GM12878 (cell line): Measurements from ENCODE around the gene MST1. TPM values are rescaled to one million over a fixed set of nuclear protein-coding genes. Genes with fewer than 3 reads are reported as not detected.

Experiments
- ATAC-seq: fragments of 200-7000 bp; cut with Tn5 transposase; 3 replicates; pipeline ENCODE4 v1.9.1; 2020; ENCODE audit warnings: mild to moderate bottlenecking, moderate library complexity
- BruUV-seq: library from RNA; stranded (reverse); fragments of 400-500 nt; replicated peaks from 2 replicates; lab custom pipeline; 2021; lab: Mats Ljungman, UMichigan
- CTCF ChIA-PET: fragments of 300-600 bp; sonication (Branson Sonifier 250); formaldehyde crosslinking; extraction: SDS; loops from one replicate; lab custom pipeline; 2021; ENCODE audit warnings: inconsistent platforms; lab: Yijun Ruan, JAX
- POLR2A ChIA-PET: fragments of 350-600 bp; formaldehyde crosslinking; extraction: SDS; loops from one replicate; lab custom pipeline; 2021; ENCODE audit warnings: inconsistent platforms; lab: Charles Lee
- RAD21 ChIA-PET: fragments of 300-600 bp; sonication (Branson Sonifier 250); formaldehyde crosslinking; loops from one replicate; lab custom pipeline; 2023; ENCODE audit warnings: antibody characterized with exemption; ENCODE audit not compliant: unreplicated experiment; lab: Charles Lee
- SMC1A ChIA-PET: fragments of 300-600 bp; sonication (Branson Sonifier 250); formaldehyde crosslinking; loops from one replicate; lab custom pipeline; 2023; ENCODE audit not compliant: unreplicated experiment, uncharacterized antibody; lab: Charles Lee
- DNase-seq: peaks from one replicate; pipeline ENCODE4 v3.0.0-alpha.2; 2011; ENCODE audit warnings: low read depth, low spot score
- FAIRE-seq: peaks from 3 replicates; lab custom pipeline; 2011; peaks lifted over from hg19 to GRCh38; lab: Jason Lieb, UNC
- H2AFZ ChIP-seq: 2 replicates; pipeline ENCODE4 v1.6.0; 2011; ENCODE audit warnings: low read depth, low read length, control low read depth; ENCODE audit not compliant: control insufficient read depth
- H3K27ac ChIP-seq: 2 replicates; pipeline ENCODE4 v1.5.1; 2011; ENCODE audit warnings: control low read depth; ENCODE audit not compliant: control insufficient read depth, insufficient read depth
- H3K27me3 ChIP-seq, 2 experiments: replicated peaks in 1 of 2; 2 replicates each; pipeline versions ENCODE4 v1.6.0 to v1.6.1; 2011; ENCODE audit warnings: low read length in 1 of 2; ENCODE audit not compliant: control insufficient read depth in 2 of 2, insufficient read depth in 2 of 2
- H3K36me3 ChIP-seq, 2 experiments: 2 replicates each; pipeline ENCODE4 v1.5.1; 2011; ENCODE audit warnings: low read length in 1 of 2; ENCODE audit not compliant: control insufficient read depth in 2 of 2, insufficient read depth in 2 of 2
- H3K4me1 ChIP-seq: 2 replicates; pipeline ENCODE4 v1.6.1; 2011; ENCODE audit warnings: mild to moderate bottlenecking, low read length, moderate library complexity, mixed read lengths; ENCODE audit not compliant: control insufficient read depth, insufficient read depth
- H3K4me2 ChIP-seq: 2 replicates; pipeline ENCODE4 v1.6.0; 2011; ENCODE audit warnings: control low read depth; ENCODE audit not compliant: control insufficient read depth, insufficient read depth
- H3K4me3 ChIP-seq: fragments of 200-600 bp; sonication (generic); 2 replicates; pipeline ENCODE4 v1.5.1; 2016
- H3K79me2 ChIP-seq: 2 replicates; pipeline ENCODE4 v1.6.0; 2011; ENCODE audit warnings: low read length; ENCODE audit not compliant: control insufficient read depth, insufficient read depth
- H3K9ac ChIP-seq: 2 replicates; pipeline ENCODE4 v1.8.0; 2011; ENCODE audit warnings: low read length, control low read depth, mixed read lengths; ENCODE audit not compliant: control insufficient read depth, insufficient read depth
- H3K9me3 ChIP-seq: replicated peaks from 3 replicates; pipeline ENCODE4 v1.5.1; 2011; ENCODE audit warnings: mild to moderate bottlenecking, low read length; ENCODE audit not compliant: control insufficient read depth, insufficient read depth
- H4K20me1 ChIP-seq: 2 replicates; pipeline ENCODE4 v1.6.0; 2011; ENCODE audit not compliant: control insufficient read depth, insufficient read depth
- BHLHE40 ChIP-seq, 2 experiments: fragments of 450-650 bp in 1 of 2; IDR thresholded peaks; 2 replicates each; pipeline ENCODE4 v1.6.1; 2011 to 2017; ENCODE audit warnings: low read depth in 2 of 2, borderline replicate concordance in 1 of 2, improper control_type of control experiment in 1 of 2, low read length in 1 of 2, mild to moderate bottlenecking in 1 of 2
- CUX1 ChIP-seq: IDR thresholded peaks from 2 replicates; pipeline ENCODE4 v1.6.1; 2012; ENCODE audit warnings: improper control_type of control experiment, low read depth, low read length; ENCODE audit not compliant: insufficient replicate concordance
- EP300 ChIP-seq, 2 experiments: fragments of 150-350 bp in 1 of 2; IDR thresholded peaks; 2 replicates each; pipeline ENCODE4 v1.6.1; 2011 to 2012; ENCODE audit warnings: low read depth in 2 of 2, low read length in 2 of 2, borderline replicate concordance in 1 of 2, improper control_type of control experiment in 1 of 2, inconsistent platforms in 1 of 2; ENCODE audit not compliant: control insufficient read depth in 1 of 2
- ETV6 ChIP-seq, 2 experiments: fragments of 450-650 bp in 1 of 2; IDR thresholded peaks in 1 of 2; conservative IDR thresholded peaks in 1 of 2; 2 replicates each; pipeline ENCODE4 v1.6.1; 2014; ENCODE audit warnings: antibody characterized with exemption in 1 of 2, borderline replicate concordance in 1 of 2, low read depth in 1 of 2, mild to moderate bottlenecking in 1 of 2, moderate library complexity in 1 of 2
- FOS ChIP-seq: IDR thresholded peaks from 3 replicates; pipeline ENCODE4 v1.6.1; 2011; ENCODE audit warnings: borderline replicate concordance; ENCODE audit not compliant: insufficient read length; ENCODE audit errors: extremely low read depth
- IKZF2 ChIP-seq, 2 experiments: fragments of 450-650 bp; IDR thresholded peaks; 2 replicates each; pipeline ENCODE4 v1.6.1; 2017; ENCODE audit warnings: mild to moderate bottlenecking in 2 of 2, moderate library complexity in 2 of 2
- MEF2A ChIP-seq: IDR thresholded peaks from 2 replicates; pipeline ENCODE4 v1.6.1; 2011; ENCODE audit warnings: low read depth, mild to moderate bottlenecking, low read length, moderate library complexity; ENCODE audit not compliant: insufficient read depth
- RFX5 ChIP-seq: IDR thresholded peaks from 2 replicates; pipeline ENCODE4 v1.6.1; 2011; ENCODE audit warnings: low read depth, low read length, improper control_type of control experiment
- RUNX3 ChIP-seq: IDR thresholded peaks from 2 replicates; pipeline ENCODE4 v1.6.1; 2012; ENCODE audit warnings: low read length, inconsistent platforms
- SMARCA5 ChIP-seq: fragments of 450-650 bp; IDR thresholded peaks from 2 replicates; pipeline ENCODE4 v1.6.1; 2017; ENCODE audit warnings: mild to moderate bottlenecking
- TCF12 ChIP-seq: IDR thresholded peaks from 2 replicates; pipeline ENCODE4 v1.6.1; 2011; ENCODE audit warnings: low read depth, mild to moderate bottlenecking, low read length
- TCF7 ChIP-seq: IDR thresholded peaks from 2 replicates; pipeline ENCODE4 v1.6.1; 2014; ENCODE audit warnings: antibody characterized with exemption, borderline replicate concordance
- USF2 ChIP-seq: IDR thresholded peaks from 2 replicates; pipeline ENCODE4 v1.6.1; 2011; ENCODE audit warnings: low read depth, low read length, improper control_type of control experiment, borderline replicate concordance
- WRNIP1 ChIP-seq: IDR thresholded peaks from 2 replicates; pipeline ENCODE4 v1.6.1; 2011; ENCODE audit warnings: low read depth, low read length, improper control_type of control experiment, borderline replicate concordance
- ZNF384 ChIP-seq: IDR thresholded peaks from 2 replicates; pipeline ENCODE4 v1.6.1; 2012; ENCODE audit warnings: low read depth, mild to moderate bottlenecking, low read length, improper control_type of control experiment, borderline replicate concordance
- WGBS: methylation state at CpG from one replicate; pipeline ENCODE4 v1.1.6; 2016; ENCODE audit warnings: low lambda C conversion rate; ENCODE audit not compliant: insufficient replicate concordance, insufficient coverage; ENCODE audit errors: missing lambda C conversion rate; 5-methylcytosine and 5-hydroxymethylcytosine counted together
- in situ Hi-C: fragments of 300-500 bp; cut with MboI; formaldehyde crosslinking; loops from 9 replicates; pipeline ENCODE4 v1.14.3; 2018; ENCODE audit warnings: mixed read lengths
- intact Hi-C: fragments of 100-400 bp; cut with micrococcal nuclease; formaldehyde crosslinking; loops from one replicate; pipeline ENCODE4 v1.14.2; 2022; ENCODE audit not compliant: unreplicated experiment
- polyA plus RNA-seq, 11 experiments: library from polyadenylated mRNA; depleted of rRNA in 4 of 11; unstranded in 6 of 11; stranded (reverse) in 5 of 11; fragments of >200 nt; fragmentation: Nextera tagmentation in 4 of 11; fragmentation: Illumina TruSeq in 1 of 11; extraction: Ambion mirVana in 4 of 11; extraction: Trizol in 1 of 11; gene quantifications; 1 replicate in 1 of 11; 2 replicates in 10 of 11; pipeline versions ENCODE4 v1.2.1 to v1.2.3, GENCODE V29; 2011 to 2016; ENCODE audit warnings: inconsistent platforms in 2 of 11, missing spikeins in 2 of 11, low read depth in 1 of 11
- total RNA-seq, 4 experiments: library from RNA; depleted of rRNA in 3 of 4; stranded (reverse); fragments of >200 nt in 3 of 4; fragmentation: Illumina TruSeq in 1 of 4; extraction: Trizol in 1 of 4; gene quantifications; 2 replicates each; pipeline versions ENCODE4 v1.2.1 to v1.2.3, GENCODE V29; 2013 to 2021
- TF ChIP-seq, protein P1 (sequence below): fragments of 450-650 bp; IDR thresholded peaks from 2 replicates; pipeline ENCODE4 v1.6.1; 2016; ENCODE audit warnings: mild to moderate bottlenecking

Gene MST1
- total and polyA plus RNA-seq, 10 of the 15 experiments (the other 5 are each of a cell fraction or from before 2014, with no cell fraction given) = 1.2 to 25.5 (median 4.1) TPM

- CTCF ChIA-PET = interaction anchor here (0.6 to 1.7 kb wide), 4 partner anchors 23 to 185 kb away, joined by 3 to 8 read pairs (median 4); no protein-coding TSS in a partner anchor
- DNase-seq = no peak
- RAD21 ChIA-PET = no interaction called here
- Histone ChIP-seq H3K79me2 (peaks cover 20% of the 10 kb centered on the region), H3K4me2 (peak overlapping the region; percentile 91), H3K27me3 (no peaks in the 10 kb centered on the region), H3K36me3 (peaks cover 3 to 23% of the 10 kb centered on the region in 2 experiments), H3K4me3 (peak overlapping the region; percentile 81), H2AFZ (no peak overlapping the region), H3K9ac (peak overlapping the region; percentile 96), H3K9me3 (no peaks in the 10 kb centered on the region), H3K27ac (peak overlapping the region; percentile 93), H4K20me1 (no peaks in the 10 kb centered on the region), H3K4me1 (peaks cover 15% of the 10 kb centered on the region)
- no TSS peak for BruUV-seq
- in situ Hi-C loops = no loop called here
- intact Hi-C loops = loop anchor here (5.0 kb wide), 2 partner anchors 63 to 113 kb away; partner anchors contain the start of gene IP6K1
- SMC1A ChIA-PET = interaction anchor here (1.8 kb wide), 1 partner anchor 81 kb away, joined by 5 read pairs; no protein-coding TSS in a partner anchor
- WGBS = 0% methylated on average over 6 of the region's 6 CpGs
- peak; percentile 23 for ATAC-seq
- FAIRE-seq = no peak
- POLR2A ChIA-PET = interaction anchor here (0.5 to 0.9 kb wide), 4 partner anchors 12 to 166 kb away, joined by 3 read pairs; no protein-coding TSS in a partner anchor
- TF ChIP-seq EP300 (IDR thresholded peaks at IDR 0.05; ENCODE audit: borderline replicate concordance in 1 of 2, control insufficient read depth in 1 of 2, low read depth in 2 of 2, low read length in 2 of 2) (peak in 1 of 2 experiments; percentile 14; a peak in 1 of 4 replicates), ZNF384 (no peak), FOS (no peak), TCF7 (no peak), CUX1 (no peak), IKZF2 (IDR thresholded peaks at IDR 0.05) (no peak), BHLHE40 (IDR thresholded peaks at IDR 0.05; ENCODE audit: borderline replicate concordance in 1 of 2, low read depth in 2 of 2, low read length in 1 of 2) (peak; percentile 91 to 93), TCF12 (peak; percentile 57; the same call in 1 of the 2 replicates), WRNIP1 (no peak), MEF2A (no peak), RFX5 (no peak), SMARCA5 (no peak), ETV6 (conservative IDR thresholded peaks at IDR 0.05 in 1 of 2, IDR thresholded peaks at IDR 0.05 in 1 of 2; ENCODE audit: borderline replicate concordance in 1 of 2, low read depth in 1 of 2) (no peak), USF2 (no peak), RUNX3 (peak; percentile 31; the same call in 1 of the 2 replicates)
- TF ChIP-seq, protein P1, sequence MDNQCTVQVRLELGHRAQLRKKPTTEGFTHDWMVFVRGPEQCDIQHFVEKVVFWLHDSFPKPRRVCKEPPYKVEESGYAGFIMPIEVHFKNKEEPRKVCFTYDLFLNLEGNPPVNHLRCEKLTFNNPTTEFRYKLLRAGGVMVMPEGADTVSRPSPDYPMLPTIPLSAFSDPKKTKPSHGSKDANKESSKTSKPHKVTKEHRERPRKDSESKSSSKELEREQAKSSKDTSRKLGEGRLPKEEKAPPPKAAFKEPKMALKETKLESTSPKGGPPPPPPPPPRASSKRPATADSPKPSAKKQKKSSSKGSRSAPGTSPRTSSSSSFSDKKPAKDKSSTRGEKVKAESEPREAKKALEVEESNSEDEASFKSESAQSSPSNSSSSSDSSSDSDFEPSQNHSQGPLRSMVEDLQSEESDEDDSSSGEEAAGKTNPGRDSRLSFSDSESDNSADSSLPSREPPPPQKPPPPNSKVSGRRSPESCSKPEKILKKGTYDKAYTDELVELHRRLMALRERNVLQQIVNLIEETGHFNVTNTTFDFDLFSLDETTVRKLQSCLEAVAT = no peak; the same call in 1 of the 2 replicates
Measured at GRCh38 chr3:49724586-49724985, 35.3 kb upstream of the MST1 start.
